Activated CD4-positive, alpha-beta T cell treated with anti-CD3 and anti-CD28 coated beads for 36 hours (primary cell): Measurements from ENCODE around the gene IFITM5. TPM values are rescaled to one million over a fixed set of nuclear protein-coding genes. Genes with fewer than 3 reads are reported as not detected.
"Not testable (repeated sequence)": the region's sequence is repeated elsewhere in the genome, so short reads cannot be mapped to it uniquely, and the experiment has no call there.

Source experiments
- ATAC-seq: fragments of 200-7000 bp; cut with Tn5 transposase; one replicate; pipeline ENCODE4 v1.10.0; 2021; ENCODE audit warnings: mild to moderate bottlenecking, moderate library complexity
- CTCF ChIA-PET: fragments of 350-600 bp; sonication (Branson Sonifier 250); formaldehyde crosslinking; loops from one replicate; lab custom pipeline; 2021; ENCODE audit warnings: antibody characterized with exemption; lab: Charles Lee
- POLR2A ChIA-PET: fragments of 350-600 bp; sonication (Branson Sonifier 250); formaldehyde crosslinking; loops from one replicate; lab custom pipeline; 2021; ENCODE audit warnings: antibody characterized with exemption, inconsistent platforms; lab: Charles Lee
- DNase-seq: peaks from one replicate; pipeline ENCODE4 v3.0.0-alpha.2; 2020
- H3K27ac Mint-ChIP-seq: one replicate; pipeline ENCODE4 v1.8.0; 2021; ENCODE audit warnings: mixed read lengths
- H3K27me3 Mint-ChIP-seq: one replicate; pipeline ENCODE4 v1.8.0; 2021; ENCODE audit warnings: mixed read lengths
- H3K36me3 Mint-ChIP-seq: one replicate; pipeline ENCODE4 v1.8.0; 2021; ENCODE audit warnings: low read depth, mixed read lengths
- H3K4me1 Mint-ChIP-seq: one replicate; pipeline ENCODE4 v1.8.0; 2021; ENCODE audit warnings: mixed read lengths
- H3K4me3 Mint-ChIP-seq: one replicate; pipeline ENCODE4 v1.8.0; 2021; ENCODE audit warnings: mild to moderate bottlenecking, moderate library complexity, mixed read lengths
- H3K9me3 Mint-ChIP-seq: one replicate; pipeline ENCODE4 v1.8.0; 2021; ENCODE audit warnings: low read depth, mixed read lengths
- intact Hi-C, 2 experiments: fragments of 100-400 bp; cut with DNase I in 1 of 2; cut with micrococcal nuclease in 1 of 2; formaldehyde crosslinking; loops; one replicate each; pipeline versions ENCODE4 v1.14.2 to v1.15.1; 2022 to 2024; cut with DNase I, micrococcal nuclease
- total RNA-seq, 2 experiments: library from RNA; stranded (reverse); gene quantifications; one replicate each; pipeline ENCODE4 v1.2.3, GENCODE V29; 2021

The IFITM5 gene
- total RNA-seq, 2 experiments from 2014 or later: not detected

- DNase-seq (peak; percentile 86), ATAC-seq (peak; percentile 59)
- Mint-ChIP-seq H3K4me1 (peaks cover 66% of the 10 kb centered on the region), H3K27me3 (no peaks in the 10 kb centered on the region), H3K4me3 (peak overlapping the region; percentile 36), H3K27ac (peak overlapping the region; percentile 93), H3K36me3 (no peaks in the 10 kb centered on the region), H3K9me3 (no peaks in the 10 kb centered on the region)
- ChIA-PET POLR2A (interaction anchor here (1.0 kb wide), 1 partner anchor 9 kb away, joined by 3 read pairs; no protein-coding TSS in a partner anchor), CTCF (interaction anchor here (0.6 to 2.4 kb wide), 7 partner anchors 10 to 120 kb away, joined by 3 to 7 read pairs (median 3); partner anchors contain the start of genes BET1L and RIC8A)
- intact Hi-C loops: loop anchor here in 1 of 2 experiments (2.0 kb wide), 1 partner anchor 14 kb away; no protein-coding TSS in a partner anchor
Observed at GRCh38 chr11:326842-327580, 27.7 kb upstream of the IFITM5 start.

GRCh38 chr11:326592-326841 lies 27.2 kb upstream of the IFITM5 start:
- POLR2A ChIA-PET: no interaction called here
- Mint-ChIP-seq H3K9me3 (no peaks in the 10 kb centered on the region), H3K27me3 (no peaks in the 10 kb centered on the region), H3K4me1 (peaks cover 62% of the 10 kb centered on the region), H3K27ac (peak overlapping the region; percentile 93), H3K36me3 (no peaks in the 10 kb centered on the region), H3K4me3 (peak overlapping the region; percentile 36)
- intact Hi-C loops: loop anchor here in 1 of 2 experiments (2.0 kb wide), 1 partner anchor 14 kb away; no protein-coding TSS in a partner anchor
- no peak for DNase-seq
- CTCF ChIA-PET: interaction anchor here (1.2 to 2.4 kb wide), 3 partner anchors 9 to 14 kb away, joined by 3 to 7 read pairs (median 3); no protein-coding TSS in a partner anchor
- no peak for ATAC-seq

GRCh38 chr11:325796-326591 lies 26.7 kb upstream of the IFITM5 start:
- ATAC-seq (no peak), DNase-seq (no peak)
- Mint-ChIP-seq H3K9me3 (no peaks in the 10 kb centered on the region), H3K36me3 (no peaks in the 10 kb centered on the region), H3K4me1 (peaks cover 57% of the 10 kb centered on the region), H3K27me3 (no peaks in the 10 kb centered on the region), H3K4me3 (peak overlapping the region; percentile 36), H3K27ac (peak overlapping the region; percentile 93)
- CTCF ChIA-PET: interaction anchor here (1.2 to 2.4 kb wide), 3 partner anchors 9 to 14 kb away, joined by 3 to 7 read pairs (median 3); no protein-coding TSS in a partner anchor
- intact Hi-C loops: loop anchor here in 1 of 2 experiments (2.0 kb wide), 1 partner anchor 13 kb away; no protein-coding TSS in a partner anchor
- POLR2A ChIA-PET: no interaction called here

- CTCF ChIA-PET, DNase-seq, ATAC-seq, H3K36me3 Mint-ChIP-seq, POLR2A ChIA-PET, H3K27me3 Mint-ChIP-seq, H3K4me3 Mint-ChIP-seq, H3K9me3 Mint-ChIP-seq, intact Hi-C loops: not testable (repeated sequence)
- Mint-ChIP-seq H3K27ac (peak overlapping the region; percentile 56), H3K4me1 (peaks cover 58% of the 10 kb centered on the region)
Observed at GRCh38 chr11:324593-325517, 25.5 kb upstream of the IFITM5 start.

- POLR2A ChIA-PET: no interaction called here
- DNase-seq (no peak), ATAC-seq (no peak)
- intact Hi-C loops: no loop called here
- H3K36me3 Mint-ChIP-seq: peaks cover 10% of the 10 kb centered on the region
- no peak overlapping the region for H3K4me3 Mint-ChIP-seq
- peaks cover 53% of the 10 kb centered on the region for H3K4me1 Mint-ChIP-seq
- no peak overlapping the region for H3K27ac Mint-ChIP-seq
- H3K9me3 Mint-ChIP-seq: no peaks in the 10 kb centered on the region
- CTCF ChIA-PET: no interaction called here
- H3K27me3 Mint-ChIP-seq: no peaks in the 10 kb centered on the region
Observed at GRCh38 chr11:324156-324555, 24.8 kb upstream of the IFITM5 start.

- POLR2A ChIA-PET: interaction anchor here (0.5 kb wide), 1 partner anchor 10 kb away, joined by 3 read pairs; no protein-coding TSS in a partner anchor
- H3K4me3 Mint-ChIP-seq: peak overlapping the region; percentile 78
- H3K9me3 Mint-ChIP-seq, intact Hi-C loops, DNase-seq, H3K27me3 Mint-ChIP-seq: not testable (repeated sequence)
- H3K27ac Mint-ChIP-seq: peak overlapping the region; percentile 93
- CTCF ChIA-PET: interaction anchor here (1.5 kb wide), 1 partner anchor 9 kb away, joined by 3 read pairs; no protein-coding TSS in a partner anchor
- peak; percentile 37 for ATAC-seq
- H3K36me3 Mint-ChIP-seq: peaks cover 34% of the 10 kb centered on the region
- H3K4me1 Mint-ChIP-seq: peaks cover 34% of the 10 kb centered on the region
Observed at GRCh38 chr11:319888-320273, 20.6 kb upstream of the IFITM5 start.

GRCh38 chr11:319121-319887 lies 20.0 kb upstream of the IFITM5 start:
- ATAC-seq (peak; percentile 8), DNase-seq (peak; percentile 56)
- intact Hi-C loops, H3K9me3 Mint-ChIP-seq, H3K27me3 Mint-ChIP-seq, POLR2A ChIA-PET: not testable (repeated sequence)
- Mint-ChIP-seq H3K4me1 (peaks cover 29% of the 10 kb centered on the region), H3K27ac (peak overlapping the region; percentile 93), H3K4me3 (peak overlapping the region; percentile 78), H3K36me3 (peaks cover 40% of the 10 kb centered on the region)
- CTCF ChIA-PET: interaction anchor here (0.6 to 1.5 kb wide), 3 partner anchors 10 to 14 kb away, joined by 3 read pairs; no protein-coding TSS in a partner anchor

GRCh38 chr11:318405-319120 lies 19.2 kb upstream of the IFITM5 start:
- intact Hi-C loops, H3K9me3 Mint-ChIP-seq, H3K27me3 Mint-ChIP-seq, DNase-seq, H3K27ac Mint-ChIP-seq: not testable (repeated sequence)
- ChIA-PET POLR2A (interaction anchor here (0.7 to 1.6 kb wide), 3 partner anchors 9 to 37 kb away, joined by 3 to 6 read pairs (median 3); no protein-coding TSS in a partner anchor), CTCF (interaction anchor here (1.1 to 4.0 kb wide), 7 partner anchors 9 to 68 kb away, joined by 3 to 42 read pairs (median 9); partner anchors contain the start of gene IFITM2)
- Mint-ChIP-seq H3K36me3 (peaks cover 45% of the 10 kb centered on the region), H3K4me1 (peaks cover 25% of the 10 kb centered on the region), H3K4me3 (peak overlapping the region; percentile 78)
- peak; percentile 5 for ATAC-seq

GRCh38 chr11:317668-318404 lies 18.5 kb upstream of the IFITM5 start:
- POLR2A ChIA-PET: interaction anchor here (0.6 to 1.8 kb wide), 7 partner anchors 9 to 81 kb away, joined by 3 to 6 read pairs (median 3); partner anchors contain the start of gene PSMD13

More at GRCh38 chr11:317668-318404, 18.5 kb upstream of the IFITM5 start:
- not testable (repeated sequence) for ATAC-seq, H3K27me3 Mint-ChIP-seq, H3K9me3 Mint-ChIP-seq
- H3K36me3 Mint-ChIP-seq: peaks cover 45% of the 10 kb centered on the region
- peak overlapping the region; percentile 95 for H3K4me3 Mint-ChIP-seq
- intact Hi-C loops: loop anchor here (2.0 kb wide), 2 partner anchors 49 to 81 kb away; partner anchors contain the start of genes PSMD13 (in 1 of the 2) and SIRT3 (in 1 of the 2)
- peak; percentile 8 for DNase-seq
- H3K4me1 Mint-ChIP-seq: peaks cover 29% of the 10 kb centered on the region
- peak overlapping the region; percentile 95 for H3K27ac Mint-ChIP-seq
- CTCF ChIA-PET: interaction anchor here (0.8 to 4.0 kb wide), 18 partner anchors 9 to 130 kb away, joined by 3 to 42 read pairs (median 6); partner anchors contain the start of genes BET1L, IFITM2 and RIC8A
